ENCODE results near the gene HNRNPH1.
"Not testable (repeated sequence)": the region's sequence is repeated elsewhere in the genome, so short reads cannot be mapped to it uniquely, and the experiment has no call there.

Gene HNRNPH1

GRCh38 chr5:179641745-179642144, 18.3 kb upstream of the HNRNPH1 start:
- not testable (repeated sequence) for H3K9ac ChIP-seq (ENCODE audit: low read depth, low read length, poor library complexity, severe bottlenecking); H3K79me2 ChIP-seq (ENCODE audit: insufficient read depth, low read length); H3K9me2 ChIP-seq (replicated peaks; ENCODE audit: low read depth, low read length); H2AFZ ChIP-seq (ENCODE audit: low read length); H3K27me3 ChIP-seq (ENCODE audit: insufficient read depth, low read length, poor library complexity, severe bottlenecking); H3K4me3 ChIP-seq (ENCODE audit: low read length, poor library complexity, severe bottlenecking); H4K20me1 ChIP-seq (ENCODE audit: insufficient read depth, low read length, poor library complexity, severe bottlenecking); H3K4me1 ChIP-seq (ENCODE audit: insufficient read depth, low read length, poor library complexity, severe bottlenecking); H3K9me3 ChIP-seq (ENCODE audit: insufficient read depth, low read depth, low read length); H3F3A ChIP-seq (ENCODE audit: low read depth); H3K36me3 ChIP-seq (ENCODE audit: insufficient read depth, low read length); H3K4me2 ChIP-seq (ENCODE audit: low read depth, low read length, poor library complexity, severe bottlenecking)

DNA sequence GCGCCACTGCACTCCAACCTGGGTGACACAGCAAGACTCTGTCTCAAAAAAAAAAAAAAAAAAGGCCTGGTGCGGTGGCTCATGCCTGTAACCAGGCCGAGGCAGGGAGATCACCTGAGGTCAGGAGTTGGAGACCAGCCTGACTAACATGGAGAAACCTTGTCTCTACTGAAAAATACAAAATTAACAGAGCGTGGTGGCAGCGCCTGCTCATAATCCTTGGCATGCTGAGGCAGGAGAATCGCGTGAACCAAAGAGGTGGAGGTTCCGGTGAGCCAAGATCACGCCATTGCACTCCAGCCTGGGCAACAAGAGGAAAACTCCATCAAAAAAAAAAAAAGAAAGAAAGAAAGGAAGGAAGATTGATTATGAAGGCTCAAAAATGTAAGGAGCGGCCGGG, 15.8 kb upstream of the HNRNPH1 start:
- not testable (repeated sequence) for H3F3A ChIP-seq (ENCODE audit: low read depth); H3K9me2 ChIP-seq (replicated peaks; ENCODE audit: low read depth, low read length); H3K9me3 ChIP-seq (ENCODE audit: insufficient read depth, low read depth, low read length); H3K4me2 ChIP-seq (ENCODE audit: low read depth, low read length, poor library complexity, severe bottlenecking); H2AFZ ChIP-seq (ENCODE audit: low read length); H3K4me1 ChIP-seq (ENCODE audit: insufficient read depth, low read length, poor library complexity, severe bottlenecking); H3K36me3 ChIP-seq (ENCODE audit: insufficient read depth, low read length); H3K4me3 ChIP-seq (ENCODE audit: low read length, poor library complexity, severe bottlenecking); H4K20me1 ChIP-seq (ENCODE audit: insufficient read depth, low read length, poor library complexity, severe bottlenecking); H3K27me3 ChIP-seq (ENCODE audit: insufficient read depth, low read length, poor library complexity, severe bottlenecking); H3K9ac ChIP-seq (ENCODE audit: low read depth, low read length, poor library complexity, severe bottlenecking); H3K79me2 ChIP-seq (ENCODE audit: insufficient read depth, low read length)

DNA sequence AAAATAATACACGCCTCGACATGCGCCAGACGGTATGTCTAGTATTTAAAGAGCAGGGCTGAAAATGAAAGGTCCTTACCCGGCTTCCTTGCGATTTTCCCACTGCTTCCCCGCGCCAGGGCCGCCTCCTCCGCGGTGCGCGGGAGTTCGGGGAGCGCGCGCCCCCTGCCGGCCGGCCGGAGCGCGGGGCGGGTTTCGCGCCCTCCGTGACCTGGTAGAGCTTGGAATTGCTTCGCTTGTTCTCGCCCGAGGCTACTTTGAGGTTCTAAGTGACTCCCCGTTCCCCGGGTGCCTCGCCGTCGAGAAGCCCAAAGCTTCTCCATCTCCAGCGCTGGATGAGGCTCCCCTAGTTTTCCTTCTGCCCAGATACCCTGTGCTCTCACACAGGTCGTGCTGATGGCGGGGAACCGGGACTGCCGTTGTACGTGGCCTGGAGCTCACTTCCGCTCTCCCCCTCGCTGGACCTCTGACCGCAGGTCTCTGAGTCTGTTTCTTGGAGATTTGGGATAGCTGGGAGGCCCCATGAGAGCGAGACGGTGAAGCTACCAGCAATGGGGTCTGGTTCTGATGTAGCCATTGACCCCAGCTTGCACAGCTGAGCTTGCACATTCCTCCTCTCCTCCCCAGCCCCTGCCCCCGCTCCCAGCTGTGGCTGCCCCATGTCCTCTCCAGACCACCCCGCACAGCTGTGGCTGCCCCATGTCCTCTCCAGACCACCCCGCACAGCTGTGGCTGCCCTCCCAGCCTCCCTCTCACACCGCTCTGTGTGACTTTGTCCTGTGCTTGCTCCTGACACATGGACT, 11.1 kb upstream of the HNRNPH1 start:
- not testable (repeated sequence) for H3F3A ChIP-seq (ENCODE audit: low read depth); H3K9me3 ChIP-seq (ENCODE audit: insufficient read depth, low read depth, low read length); H4K20me1 ChIP-seq (ENCODE audit: insufficient read depth, low read length, poor library complexity, severe bottlenecking); H3K27me3 ChIP-seq (ENCODE audit: insufficient read depth, low read length, poor library complexity, severe bottlenecking); H2AFZ ChIP-seq (ENCODE audit: low read length); H3K9me2 ChIP-seq (replicated peaks; ENCODE audit: low read depth, low read length); H3K4me1 ChIP-seq (ENCODE audit: insufficient read depth, low read length, poor library complexity, severe bottlenecking); H3K36me3 ChIP-seq (ENCODE audit: insufficient read depth, low read length); H3K4me3 ChIP-seq (ENCODE audit: low read length, poor library complexity, severe bottlenecking); H3K9ac ChIP-seq (ENCODE audit: low read depth, low read length, poor library complexity, severe bottlenecking); H3K79me2 ChIP-seq (ENCODE audit: insufficient read depth, low read length); H3K4me2 ChIP-seq (ENCODE audit: low read depth, low read length, poor library complexity, severe bottlenecking)

- not testable (repeated sequence) for H3K9me2 ChIP-seq (replicated peaks; ENCODE audit: low read depth, low read length); H3K36me3 ChIP-seq (ENCODE audit: insufficient read depth, low read length); H3K79me2 ChIP-seq (ENCODE audit: insufficient read depth, low read length); H3K4me2 ChIP-seq (ENCODE audit: low read depth, low read length, poor library complexity, severe bottlenecking); H3F3A ChIP-seq (ENCODE audit: low read depth); H3K27me3 ChIP-seq (ENCODE audit: insufficient read depth, low read length, poor library complexity, severe bottlenecking); H3K4me1 ChIP-seq (ENCODE audit: insufficient read depth, low read length, poor library complexity, severe bottlenecking); H2AFZ ChIP-seq (ENCODE audit: low read length); H4K20me1 ChIP-seq (ENCODE audit: insufficient read depth, low read length, poor library complexity, severe bottlenecking); H3K9ac ChIP-seq (ENCODE audit: low read depth, low read length, poor library complexity, severe bottlenecking); H3K9me3 ChIP-seq (ENCODE audit: insufficient read depth, low read depth, low read length)
- H3K4me3 ChIP-seq (ENCODE audit: low read length, poor library complexity, severe bottlenecking), result peak overlapping the region; percentile 51
These were observed 10.3 kb upstream of the HNRNPH1 start for GRCh38 chr5:179633501-179634369.

DNA sequence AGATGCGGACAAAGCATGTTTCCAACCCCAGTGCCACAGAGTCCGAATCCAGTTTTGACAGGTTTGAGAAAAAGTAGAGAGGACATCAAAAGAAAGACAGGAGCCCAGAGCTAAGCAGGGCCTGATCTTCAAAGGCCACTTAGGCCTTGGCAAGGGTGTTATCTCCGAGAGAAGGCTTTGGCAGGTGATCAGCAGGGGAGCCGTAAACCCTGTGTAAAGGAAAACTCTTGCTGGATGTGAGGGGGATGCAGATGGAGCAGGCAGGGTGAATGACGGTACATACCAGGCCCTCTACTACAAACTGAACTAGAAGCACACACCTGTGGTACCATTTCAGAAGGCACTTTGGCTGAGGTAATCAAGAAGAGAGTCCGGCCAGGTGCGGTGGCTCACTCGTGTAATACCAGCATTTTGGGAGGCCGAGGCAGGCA, 1.4 kb upstream of the HNRNPH1 start:
- Histone ChIP-seq H3K79me2 (ENCODE audit: insufficient read depth, low read length) (peaks cover 48% of the 10 kb centered on the region), H3K9ac (ENCODE audit: low read depth, low read length, poor library complexity, severe bottlenecking) (peak overlapping the region; percentile 100), H3F3A (ENCODE audit: low read depth) (no peaks in the 10 kb centered on the region), H3K9me2 (replicated peaks; ENCODE audit: low read depth, low read length) (no peaks in the 10 kb centered on the region), H4K20me1 (ENCODE audit: insufficient read depth, low read length, poor library complexity, severe bottlenecking) (peaks cover 34% of the 10 kb centered on the region), H3K4me1 (ENCODE audit: insufficient read depth, low read length, poor library complexity, severe bottlenecking) (peaks cover 4% of the 10 kb centered on the region), H3K4me2 (ENCODE audit: low read depth, low read length, poor library complexity, severe bottlenecking) (peak overlapping the region; percentile 88), H3K27me3 (ENCODE audit: insufficient read depth, low read length, poor library complexity, severe bottlenecking) (peaks cover 5% of the 10 kb centered on the region), H3K36me3 (ENCODE audit: insufficient read depth, low read length) (peaks cover 29% of the 10 kb centered on the region), H3K9me3 (ENCODE audit: insufficient read depth, low read depth, low read length) (no peaks in the 10 kb centered on the region), H3K4me3 (ENCODE audit: low read length, poor library complexity, severe bottlenecking) (peak overlapping the region; percentile 80), H2AFZ (ENCODE audit: low read length) (no peak overlapping the region)
- no peak for TF ChIP-seq EZH2phosphoT487 (IDR thresholded peaks at IDR 0.05; ENCODE audit: borderline replicate concordance)
- TF ChIP-seq, protein P1, sequence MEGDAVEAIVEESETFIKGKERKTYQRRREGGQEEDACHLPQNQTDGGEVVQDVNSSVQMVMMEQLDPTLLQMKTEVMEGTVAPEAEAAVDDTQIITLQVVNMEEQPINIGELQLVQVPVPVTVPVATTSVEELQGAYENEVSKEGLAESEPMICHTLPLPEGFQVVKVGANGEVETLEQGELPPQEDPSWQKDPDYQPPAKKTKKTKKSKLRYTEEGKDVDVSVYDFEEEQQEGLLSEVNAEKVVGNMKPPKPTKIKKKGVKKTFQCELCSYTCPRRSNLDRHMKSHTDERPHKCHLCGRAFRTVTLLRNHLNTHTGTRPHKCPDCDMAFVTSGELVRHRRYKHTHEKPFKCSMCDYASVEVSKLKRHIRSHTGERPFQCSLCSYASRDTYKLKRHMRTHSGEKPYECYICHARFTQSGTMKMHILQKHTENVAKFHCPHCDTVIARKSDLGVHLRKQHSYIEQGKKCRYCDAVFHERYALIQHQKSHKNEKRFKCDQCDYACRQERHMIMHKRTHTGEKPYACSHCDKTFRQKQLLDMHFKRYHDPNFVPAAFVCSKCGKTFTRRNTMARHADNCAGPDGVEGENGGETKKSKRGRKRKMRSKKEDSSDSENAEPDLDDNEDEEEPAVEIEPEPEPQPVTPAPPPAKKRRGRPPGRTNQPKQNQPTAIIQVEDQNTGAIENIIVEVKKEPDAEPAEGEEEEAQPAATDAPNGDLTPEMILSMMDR (conservative IDR thresholded peaks at IDR 0.05; ENCODE audit: low read length), result no peak

Measured in Loucy (cell line).